Mucosa of descending colon (tissue), 3 donors: ENCODE results near the gene NCCRP1. TPM values are rescaled to one million over a fixed set of nuclear protein-coding genes. Genes with fewer than 3 reads are reported as not detected.
A peak's percentile ranks its signal among the peaks of the same experiment; 100 is the strongest.
"Not testable (repeated sequence)": the region's sequence is repeated elsewhere in the genome, so short reads cannot be mapped to it uniquely, and the experiment has no call there.

ENCODE experiments used
- ATAC-seq: fragments of 200-7000 bp; cut with Tn5 transposase; one replicate; pipeline ENCODE4 v1.9.1; 2020; ENCODE audit warnings: mild to moderate bottlenecking, moderate library complexity
- DNase-seq, 3 donors: peaks; one replicate each; pipeline ENCODE4 v3.0.0-alpha.2; 2020
- H3K36me3 ChIP-seq: fragments of 200-600 bp; one replicate; pipeline ENCODE4 v1.8.0; 2021; ENCODE audit warnings: low read depth, mild to moderate bottlenecking
- H3K4me1 ChIP-seq: fragments of 200-600 bp; one replicate; pipeline ENCODE4 v1.8.0; 2021; ENCODE audit warnings: low read depth, mild to moderate bottlenecking
- H3K4me3 ChIP-seq: fragments of 200-600 bp; one replicate; pipeline ENCODE4 v1.8.0; 2021; ENCODE audit warnings: mild to moderate bottlenecking
- H3K9me3 ChIP-seq: fragments of 200-600 bp; one replicate; pipeline ENCODE4 v1.8.0; 2021; ENCODE audit warnings: mild to moderate bottlenecking
- CTCF ChIP-seq: fragments of 200-600 bp; IDR thresholded peaks from one replicate; pipeline ENCODE4 v1.8.0; 2022; ENCODE audit warnings: antibody characterized with exemption, mild to moderate bottlenecking
- intact Hi-C, 2 donors: fragments of 100-400 bp; cut with DNase I in 1 of 2; cut with micrococcal nuclease in 1 of 2; formaldehyde crosslinking; loops; one replicate each; pipeline versions ENCODE4 v1.11.0 to v1.11.1; 2022; cut with DNase I, micrococcal nuclease
- total RNA-seq, 3 donors: library from RNA; stranded (reverse); fragmentation: NEBNext Ultra II Directional in 2 of 3; extraction: Animal tissue kit (Norgen Biotek cat#: 25700) in 2 of 3; gene quantifications; one replicate each; pipeline versions ENCODE4 v1.2.1 to v1.2.4, GENCODE V29; 2021 to 2023
- donor health status: DM: no; HTN: no; CAD: no; lungs with moderate emphysema.
- donor health status: DM: no; HTN: no; CAD: no.
- donor health status: DM: no; HTN: yes; CAD: no.

Gene NCCRP1
- total RNA-seq, 3 donors from 2014 or later: 0.14 TPM; not detected in 2

DNA sequence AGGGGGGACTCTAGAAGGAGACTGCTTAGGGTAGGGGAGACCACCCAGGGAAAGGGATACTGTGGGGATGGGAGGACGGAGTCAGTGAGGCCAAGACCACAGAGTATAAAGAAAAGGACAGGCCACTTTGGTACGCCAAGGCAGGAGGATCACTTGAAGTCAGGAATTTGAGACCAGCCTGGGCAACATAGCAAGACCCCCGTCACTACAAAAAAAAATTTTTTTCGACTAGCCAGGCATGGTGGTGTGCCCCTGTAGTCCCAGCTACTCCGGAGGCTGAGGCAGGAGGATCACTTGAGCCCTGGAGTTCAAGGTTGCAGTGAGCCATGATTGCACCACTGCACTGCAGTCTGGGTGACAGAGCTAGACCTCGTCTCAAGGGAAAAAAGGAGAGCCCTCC is 41.4 kb downstream of the NCCRP1 start:
- Histone ChIP-seq H3K4me3 (no peak overlapping the region), H3K9me3 (no peaks in the 10 kb centered on the region), H3K4me1 (no peaks in the 10 kb centered on the region), H3K36me3 (no peaks in the 10 kb centered on the region)
- DNase-seq (no peak), ATAC-seq (no peak)
- intact Hi-C loops: no loop called here
- TF ChIP-seq CTCF: no peak

DNA sequence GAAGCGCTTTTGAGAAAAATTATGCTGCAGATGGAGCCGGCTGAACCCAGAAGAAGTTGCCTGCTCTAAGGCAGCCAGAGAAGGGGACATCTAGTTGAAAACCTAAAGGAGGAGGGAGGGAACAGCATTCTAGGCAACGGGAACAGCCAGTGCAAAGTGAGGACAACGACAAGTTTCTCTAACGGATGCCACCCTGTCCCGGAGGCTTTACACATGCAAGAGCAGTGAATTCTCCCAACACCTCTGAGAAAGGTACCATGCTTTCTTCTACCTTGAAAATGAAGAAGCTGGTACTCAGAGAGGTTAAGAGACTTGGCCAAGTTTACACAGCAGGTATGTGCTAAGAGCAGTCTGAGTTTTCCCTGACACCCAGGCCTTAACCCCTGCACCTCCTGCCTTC is 42.2 kb downstream of the NCCRP1 start:
- Histone ChIP-seq H3K9me3 (no peaks in the 10 kb centered on the region), H3K36me3 (no peaks in the 10 kb centered on the region), H3K4me1 (no peaks in the 10 kb centered on the region), H3K4me3 (no peak overlapping the region)
- no peak for TF ChIP-seq CTCF
- intact Hi-C loops: no loop called here
- DNase-seq (no peak), ATAC-seq (no peak)

GRCh38 chr19:39240421-39240820 is 43.7 kb downstream of the NCCRP1 start:
- intact Hi-C loops: no loop called here
- no peak overlapping the region for H3K4me3 ChIP-seq
- no peaks in the 10 kb centered on the region for H3K36me3 ChIP-seq
- ATAC-seq (no peak), DNase-seq (no peak)
- no peak for TF ChIP-seq CTCF
- no peaks in the 10 kb centered on the region for H3K4me1 ChIP-seq
- H3K9me3 ChIP-seq: no peaks in the 10 kb centered on the region

DNA sequence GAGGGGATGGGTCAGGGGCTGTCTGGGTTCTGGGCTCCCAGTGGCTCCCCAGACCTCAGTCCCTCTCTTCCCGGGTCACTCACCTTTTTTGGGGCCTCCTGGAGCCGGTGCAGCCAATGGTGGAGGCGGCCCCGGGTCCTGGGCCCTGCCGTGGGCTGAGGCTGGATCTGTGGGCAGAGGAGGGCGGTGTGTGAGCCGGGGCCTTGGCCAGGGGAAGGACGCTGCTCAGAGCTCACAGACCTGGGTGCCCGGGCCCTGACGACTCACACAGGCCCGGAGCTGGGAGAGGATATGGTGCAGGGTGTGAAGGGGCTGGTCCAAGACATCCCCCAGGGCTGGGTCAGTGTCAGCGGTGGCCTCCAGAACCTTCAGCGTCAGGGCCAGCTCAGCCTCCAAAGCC is 47.0 kb downstream of the NCCRP1 start:
- intact Hi-C loops, ATAC-seq: not testable (repeated sequence)

GRCh38 chr19:39244410-39245100 is 47.8 kb downstream of the NCCRP1 start, which contains the start of gene IFNL3:
Gene IFNL3, minus strand, starts transcription at chr19:39245006. Its CDS starts 39 bp downstream, at chr19:39244967.
- intact Hi-C loops, H3K36me3 ChIP-seq, H3K9me3 ChIP-seq, H3K4me3 ChIP-seq, ATAC-seq, DNase-seq, H3K4me1 ChIP-seq: not testable (repeated sequence)

More for the DNA sequence above, 47.0 kb downstream of the NCCRP1 start:
- H3K4me1 ChIP-seq, DNase-seq, H3K36me3 ChIP-seq, H3K4me3 ChIP-seq, H3K9me3 ChIP-seq: not testable (repeated sequence)

DNA sequence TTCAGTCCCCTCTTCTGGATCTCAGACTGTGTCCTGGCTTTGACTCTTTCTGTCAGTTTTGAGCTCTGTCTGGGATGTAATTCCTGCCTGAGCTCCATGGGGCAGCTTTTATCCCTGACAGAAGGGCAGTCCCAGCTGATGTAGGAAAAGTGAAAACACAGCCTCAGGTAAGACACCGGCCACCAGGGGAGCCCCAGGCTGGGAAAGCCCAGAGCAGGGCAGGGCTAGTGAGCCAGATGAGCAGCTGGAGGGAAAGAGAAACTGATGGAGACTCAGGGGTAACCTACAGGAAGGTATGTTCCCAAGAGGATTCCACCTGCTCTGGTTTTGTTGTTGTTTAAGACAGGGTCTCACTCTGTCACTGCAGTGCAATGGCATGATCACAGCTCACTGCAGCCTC is 48.4 kb downstream of the NCCRP1 start:
- DNase-seq, H3K4me1 ChIP-seq, H3K36me3 ChIP-seq, H3K9me3 ChIP-seq, intact Hi-C loops, H3K4me3 ChIP-seq: not testable (repeated sequence)
- peak; percentile 67 for ATAC-seq

DNA sequence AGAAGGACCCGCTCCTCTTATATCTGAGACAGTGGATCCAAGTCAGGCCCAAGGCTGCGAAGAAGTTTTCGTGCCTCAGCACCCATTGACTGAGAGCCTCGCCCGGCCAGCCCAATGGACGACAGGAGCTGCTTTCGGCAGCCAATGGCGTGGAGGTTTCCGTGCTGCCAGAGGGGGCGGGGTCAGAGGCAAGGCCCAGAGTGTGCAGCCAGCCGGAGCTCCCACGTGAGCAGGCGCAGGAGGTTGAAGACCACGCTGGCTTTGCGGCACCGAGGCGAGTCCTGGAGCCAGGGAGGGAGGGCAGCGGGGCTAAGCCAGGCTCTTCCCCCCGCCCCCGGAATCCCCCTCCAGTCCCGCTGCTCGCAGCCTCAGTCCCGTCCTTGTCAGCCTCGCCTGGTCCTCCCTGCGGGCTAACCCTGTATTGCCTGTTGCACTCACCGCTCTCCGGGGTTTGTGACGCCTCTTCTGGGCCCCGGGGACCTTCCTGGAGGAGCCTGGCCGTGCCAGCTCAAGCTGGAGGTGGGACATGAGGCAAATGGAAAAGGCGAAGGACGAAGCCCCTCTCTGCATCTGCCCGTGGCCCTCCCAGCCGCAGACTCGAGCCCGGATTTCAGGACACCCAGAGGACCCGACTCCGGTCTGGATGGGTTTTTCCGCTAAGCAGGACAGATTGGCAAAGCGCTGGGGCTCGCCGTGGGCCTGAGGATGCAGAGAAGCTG is 50.3 kb downstream of the NCCRP1 start:
- no peak overlapping the region for H3K4me3 ChIP-seq
- ATAC-seq (peak; percentile 46), DNase-seq (peak; percentile 17 to 50 (median 29))
- H3K36me3 ChIP-seq: no peaks in the 10 kb centered on the region
- no peak for TF ChIP-seq CTCF
- intact Hi-C loops: no loop called here
- H3K9me3 ChIP-seq: no peaks in the 10 kb centered on the region
- H3K4me1 ChIP-seq: no peaks in the 10 kb centered on the region
